ENCODE results near the gene CHST7. TPM values are rescaled to one million over a fixed set of nuclear protein-coding genes. Genes with fewer than 3 reads are reported as not detected.

The CHST7 gene
- total and polyA plus RNA-seq, 2 donors (not counting 1 experiment from before 2014, with no cell fraction given), result 1.3 to 2.6 TPM

GRCh38 chrX:46611658-46612362, 38.2 kb downstream of the CHST7 start:
- H3K4me3 ChIP-seq (ENCODE audit: control extremely low read depth in 1 of 5, extremely low read depth in 1 of 5, insufficient read depth in 1 of 5, low read depth in 2 of 5, low read length in 4 of 5), result no peak overlapping the region
- H3K79me2 ChIP-seq (ENCODE audit: control insufficient read depth, insufficient read depth, low read length), result no peaks in the 10 kb centered on the region
- CTCF ChIA-PET, result interaction anchor here (0.6 kb wide), 1 partner anchor 432 kb away, joined by 3 read pairs; no protein-coding TSS in a partner anchor
- ATAC-seq (ENCODE audit: low read depth) (no peak), DNase-seq (no peak)
- no peak overlapping the region for H3K27ac ChIP-seq (ENCODE audit: low read length in 2 of 2)
- Mint-ChIP-seq H3K27ac (no peak overlapping the region), H3K4me1 (no peaks in the 10 kb centered on the region), H3K9me3 (ENCODE audit: insufficient read depth) (no peaks in the 10 kb centered on the region), H3K27me3 (no peaks in the 10 kb centered on the region), H3K4me3 (no peak overlapping the region)
- 76% methylated on average over 5 of the region's 13 CpGs for WGBS (ENCODE audit: insufficient coverage)
- TF ChIP-seq CTCF (IDR thresholded peaks at IDR 0.05), result no peak
- TF ChIP-seq EZH2 (IDR thresholded peaks at IDR 0.05; ENCODE audit: borderline replicate concordance, insufficient read depth, low read depth, low read length, poor library complexity, severe bottlenecking), result no peak
- no peaks in the 10 kb centered on the region for H3K4me1 ChIP-seq (ENCODE audit: control insufficient read depth in 2 of 2, insufficient read depth in 2 of 2, low read length in 2 of 2)
- no peak overlapping the region for H2AFZ ChIP-seq (ENCODE audit: insufficient read depth, low read depth, low read length, poor library complexity, severe bottlenecking)
- H3K36me3 ChIP-seq (replicated peaks in 1 of 2; ENCODE audit: control extremely low read depth in 1 of 2, control insufficient read depth in 1 of 2, extremely low read depth in 1 of 2, insufficient read depth in 2 of 2, low read length in 1 of 2), result peaks cover 0 to 28% of the 10 kb centered on the region in 2 experiments
- H3K9ac ChIP-seq (ENCODE audit: low read length), result no peak overlapping the region
- no peaks in the 10 kb centered on the region for H4K20me1 ChIP-seq (ENCODE audit: control insufficient read depth, insufficient read depth, low read length, poor library complexity, severe bottlenecking)
- intact Hi-C loops (cut with micrococcal nuclease), result no loop called here
- H3K4me2 ChIP-seq (replicated peaks; ENCODE audit: low read depth, low read length, poor library complexity, severe bottlenecking), result no peak overlapping the region
- H3K27me3 ChIP-seq (replicated peaks in 1 of 4; ENCODE audit: control extremely low read depth in 1 of 4, control insufficient read depth in 3 of 4, insufficient read depth in 4 of 4, low read length in 3 of 4), result no peaks in the 10 kb centered on the region
- H3K9me3 ChIP-seq (ENCODE audit: control extremely low read depth in 1 of 3, control insufficient read depth in 2 of 3, insufficient read depth in 1 of 3, low read length in 2 of 3), result no peaks in the 10 kb centered on the region
- POLR2A ChIA-PET, result no interaction called here

GRCh38 chrX:46617906-46618305, 44.3 kb downstream of the CHST7 start:
- no peak overlapping the region for H3K27ac ChIP-seq (ENCODE audit: low read length in 2 of 2)
- no peak overlapping the region for H3K9ac ChIP-seq (ENCODE audit: low read length)
- no peaks in the 10 kb centered on the region for H3K79me2 ChIP-seq (ENCODE audit: control insufficient read depth, insufficient read depth, low read length)
- DNase-seq, result no peak
- CTCF ChIA-PET, result no interaction called here
- H3K27me3 ChIP-seq (replicated peaks in 1 of 4; ENCODE audit: control extremely low read depth in 1 of 4, control insufficient read depth in 3 of 4, insufficient read depth in 4 of 4, low read length in 3 of 4), result no peaks in the 10 kb centered on the region
- ATAC-seq (ENCODE audit: low read depth), result no peak
- no peak overlapping the region for H2AFZ ChIP-seq (ENCODE audit: insufficient read depth, low read depth, low read length, poor library complexity, severe bottlenecking)
- Mint-ChIP-seq H3K4me3 (no peak overlapping the region), H3K9me3 (ENCODE audit: insufficient read depth) (no peaks in the 10 kb centered on the region), H3K27me3 (no peaks in the 10 kb centered on the region), H3K27ac (no peak overlapping the region), H3K4me1 (no peaks in the 10 kb centered on the region)
- no peak overlapping the region for H3K4me2 ChIP-seq (replicated peaks; ENCODE audit: low read depth, low read length, poor library complexity, severe bottlenecking)
- no peak overlapping the region for H3K4me3 ChIP-seq (ENCODE audit: control extremely low read depth in 1 of 5, extremely low read depth in 1 of 5, insufficient read depth in 1 of 5, low read depth in 2 of 5, low read length in 4 of 5)
- POLR2A ChIA-PET, result no interaction called here
- H3K4me1 ChIP-seq (ENCODE audit: control insufficient read depth in 2 of 2, insufficient read depth in 2 of 2, low read length in 2 of 2), result no peaks in the 10 kb centered on the region
- intact Hi-C loops (cut with micrococcal nuclease), result no loop called here
- peaks cover 0 to 53% of the 10 kb centered on the region in 2 experiments for H3K36me3 ChIP-seq (replicated peaks in 1 of 2; ENCODE audit: control extremely low read depth in 1 of 2, control insufficient read depth in 1 of 2, extremely low read depth in 1 of 2, insufficient read depth in 2 of 2, low read length in 1 of 2)
- H4K20me1 ChIP-seq (ENCODE audit: control insufficient read depth, insufficient read depth, low read length, poor library complexity, severe bottlenecking), result no peaks in the 10 kb centered on the region
- peaks cover 0 to 3% (median 0%) of the 10 kb centered on the region in 3 donors for H3K9me3 ChIP-seq (ENCODE audit: control extremely low read depth in 1 of 3, control insufficient read depth in 2 of 3, insufficient read depth in 1 of 3, low read length in 2 of 3)
- TF ChIP-seq CTCF (IDR thresholded peaks at IDR 0.05) (no peak), EZH2 (IDR thresholded peaks at IDR 0.05; ENCODE audit: borderline replicate concordance, insufficient read depth, low read depth, low read length, poor library complexity, severe bottlenecking) (no peak)
